Colonic mucosa (tissue), 4 donors: ENCODE measurements around the gene BICC1. TPM values are rescaled to one million over a fixed set of nuclear protein-coding genes. Genes with fewer than 3 reads are reported as not detected.

Experiments
- DNase-seq: peaks from one replicate; pipeline ENCODE4 v3.0.0-alpha.2; 2020
- H3K27ac ChIP-seq: fragments of 200-600 bp; one replicate; pipeline ENCODE4 v1.8.0; 2021
- H3K27me3 ChIP-seq: fragments of 200-600 bp; one replicate; pipeline ENCODE4 v1.8.0; 2021
- H3K36me3 ChIP-seq: fragments of 200-600 bp; one replicate; pipeline ENCODE4 v1.8.0; 2021
- H3K4me1 ChIP-seq: fragments of 200-600 bp; one replicate; pipeline ENCODE4 v1.8.0; 2021; ENCODE audit warnings: mild to moderate bottlenecking
- H3K4me3 ChIP-seq: fragments of 200-600 bp; one replicate; pipeline ENCODE4 v1.8.0; 2021
- H3K9ac ChIP-seq, 2 donors: one replicate each; pipeline ENCODE4 v1.7.0; 2013; ENCODE audit warnings: control low read depth in 2 of 2, low read depth in 2 of 2, low read length in 2 of 2
- H3K9me3 ChIP-seq: fragments of 200-600 bp; one replicate; pipeline ENCODE4 v1.8.0; 2021
- CTCF ChIP-seq: fragments of 200-600 bp; IDR thresholded peaks from one replicate; pipeline ENCODE4 v1.8.0; 2022; ENCODE audit warnings: antibody characterized with exemption, mild to moderate bottlenecking
- intact Hi-C: fragments of 100-400 bp; cut with DNase I; formaldehyde crosslinking; loops from one replicate; pipeline ENCODE4 v1.14.1; 2022
- total RNA-seq, 2 donors: library from RNA; stranded (reverse); fragmentation: NEBNext Ultra II Directional in 1 of 2; extraction: Animal tissue kit (Norgen Biotek cat#: 25700) in 1 of 2; gene quantifications; one replicate each; pipeline ENCODE4 v1.2.1, GENCODE V29; 2021
- donor health status: healthy.
- donor health status: DM: no; HTN: no; CAD: no.
- donor health status: DM: no; HTN: no; CAD: no.

The BICC1 gene
- total RNA-seq, 2 donors from 2014 or later = 1.3 to 2.9 TPM

- no peak for TF ChIP-seq CTCF
Measured at GRCh38 chr10:58765910-58766309, 253.2 kb downstream of the BICC1 start.

GRCh38 chr10:58767652-58768051 is 255.0 kb downstream of the BICC1 start:
- H3K4me3 ChIP-seq = no peak overlapping the region
- H3K9ac ChIP-seq = no peak overlapping the region
- no peaks in the 10 kb centered on the region for H3K36me3 ChIP-seq
- no peak overlapping the region for H3K27ac ChIP-seq
- intact Hi-C loops = no loop called here
- TF ChIP-seq CTCF = no peak
- DNase-seq = no peak
- H3K27me3 ChIP-seq = no peaks in the 10 kb centered on the region
- no peaks in the 10 kb centered on the region for H3K9me3 ChIP-seq
- H3K4me1 ChIP-seq = no peaks in the 10 kb centered on the region

More at GRCh38 chr10:58765910-58766309, 253.2 kb downstream of the BICC1 start:
- Histone ChIP-seq H3K27ac (no peak overlapping the region), H3K9ac (no peak overlapping the region), H3K4me3 (no peak overlapping the region), H3K36me3 (no peaks in the 10 kb centered on the region), H3K27me3 (no peaks in the 10 kb centered on the region), H3K4me1 (no peaks in the 10 kb centered on the region), H3K9me3 (no peaks in the 10 kb centered on the region)
- intact Hi-C loops = no loop called here
- DNase-seq = no peak

- Histone ChIP-seq H3K27me3 (no peaks in the 10 kb centered on the region), H3K4me3 (no peak overlapping the region), H3K4me1 (no peaks in the 10 kb centered on the region), H3K9ac (no peak overlapping the region), H3K9me3 (no peaks in the 10 kb centered on the region), H3K27ac (no peak overlapping the region), H3K36me3 (no peaks in the 10 kb centered on the region)
- no peak for DNase-seq
- no peak for TF ChIP-seq CTCF
- intact Hi-C loops = no loop called here
Measured at GRCh38 chr10:58771863-58772262, 259.2 kb downstream of the BICC1 start.

- Histone ChIP-seq H3K36me3 (no peaks in the 10 kb centered on the region), H3K9ac (no peak overlapping the region), H3K9me3 (no peaks in the 10 kb centered on the region), H3K4me3 (no peak overlapping the region), H3K27me3 (no peaks in the 10 kb centered on the region), H3K4me1 (no peaks in the 10 kb centered on the region), H3K27ac (no peak overlapping the region)
- DNase-seq = no peak
- no peak for TF ChIP-seq CTCF
- intact Hi-C loops = no loop called here
Measured at GRCh38 chr10:58772758-58773157, 260.1 kb downstream of the BICC1 start.

- H3K27ac ChIP-seq = no peak overlapping the region
- no peaks in the 10 kb centered on the region for H3K27me3 ChIP-seq
- no peaks in the 10 kb centered on the region for H3K4me1 ChIP-seq
- no peak for TF ChIP-seq CTCF
- H3K9me3 ChIP-seq = no peaks in the 10 kb centered on the region
- no peak overlapping the region for H3K9ac ChIP-seq
- no peak for DNase-seq
- intact Hi-C loops = no loop called here
- H3K36me3 ChIP-seq = no peaks in the 10 kb centered on the region
- H3K4me3 ChIP-seq = no peak overlapping the region
Measured at GRCh38 chr10:58773341-58773740, 260.7 kb downstream of the BICC1 start.

GRCh38 chr10:58773944-58774343 is 261.3 kb downstream of the BICC1 start:
- no peaks in the 10 kb centered on the region for H3K36me3 ChIP-seq
- H3K9ac ChIP-seq = no peak overlapping the region
- no peak overlapping the region for H3K27ac ChIP-seq
- no peak for DNase-seq
- H3K4me3 ChIP-seq = no peak overlapping the region
- no peaks in the 10 kb centered on the region for H3K27me3 ChIP-seq
- no peaks in the 10 kb centered on the region for H3K9me3 ChIP-seq
- H3K4me1 ChIP-seq = no peaks in the 10 kb centered on the region
- intact Hi-C loops = no loop called here
- TF ChIP-seq CTCF = no peak
